GM18951 (cell line): ENCODE data around the gene RALGPS1.

Experiments used
- POLR2A ChIP-seq: IDR thresholded peaks from 4 replicates; pipeline ENCODE4 v1.6.1; 2011; ENCODE audit warnings: mild to moderate bottlenecking; ENCODE audit not compliant: insufficient read length, insufficient read depth; ENCODE audit errors: extremely low read depth
- in situ Hi-C: fragments of 300-500 bp; cut with MboI; formaldehyde crosslinking; loops from one replicate; pipeline ENCODE4 v1.12.0; 2022; ENCODE audit warnings: low sequenced_read_pairs, mixed read lengths, inconsistent platforms; ENCODE audit not compliant: unreplicated experiment

RALGPS1 gene

DNA sequence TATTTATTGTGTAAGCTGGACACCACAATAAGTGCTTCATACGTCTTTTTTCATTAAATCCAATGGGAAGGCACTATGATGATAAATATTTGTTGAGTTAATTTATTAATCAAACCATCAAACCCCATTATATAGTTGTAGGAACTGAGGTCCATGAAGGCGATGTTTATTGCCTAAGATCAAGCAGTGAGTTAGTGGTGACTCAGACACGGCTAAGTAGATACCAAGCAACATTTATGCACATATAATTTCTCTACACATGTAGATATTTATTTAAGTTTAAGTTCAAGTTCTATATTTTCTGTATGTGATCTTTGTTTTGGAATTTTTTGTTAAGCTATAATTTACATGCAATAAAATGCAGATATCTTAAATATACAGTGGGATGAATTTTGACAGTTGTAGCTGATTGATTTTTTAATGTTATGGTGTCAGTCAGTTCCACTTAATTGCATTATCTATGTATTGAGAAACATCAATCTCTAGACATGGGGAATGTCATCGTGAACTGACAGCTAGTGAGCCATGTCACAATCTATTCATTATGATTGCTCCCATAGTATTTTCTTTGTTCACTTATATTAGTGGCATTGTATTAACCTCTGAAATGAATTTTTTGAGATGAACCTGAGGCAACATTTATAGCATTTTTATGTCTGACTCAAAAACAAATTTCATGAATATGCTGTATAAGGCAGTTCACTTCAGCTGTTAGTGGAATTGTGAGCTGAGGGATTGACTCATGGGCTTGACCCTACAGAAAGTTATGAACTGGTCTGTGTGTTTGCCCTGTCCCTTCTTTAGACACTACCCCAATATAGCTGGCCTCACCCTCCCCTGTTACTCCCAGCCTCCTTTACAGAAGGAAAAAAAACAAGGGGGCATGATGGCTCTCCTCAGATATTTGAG lies 338.1 kb downstream of the RALGPS1 start:
- in situ Hi-C loops, result no loop called here
- no peak for TF ChIP-seq POLR2A

DNA sequence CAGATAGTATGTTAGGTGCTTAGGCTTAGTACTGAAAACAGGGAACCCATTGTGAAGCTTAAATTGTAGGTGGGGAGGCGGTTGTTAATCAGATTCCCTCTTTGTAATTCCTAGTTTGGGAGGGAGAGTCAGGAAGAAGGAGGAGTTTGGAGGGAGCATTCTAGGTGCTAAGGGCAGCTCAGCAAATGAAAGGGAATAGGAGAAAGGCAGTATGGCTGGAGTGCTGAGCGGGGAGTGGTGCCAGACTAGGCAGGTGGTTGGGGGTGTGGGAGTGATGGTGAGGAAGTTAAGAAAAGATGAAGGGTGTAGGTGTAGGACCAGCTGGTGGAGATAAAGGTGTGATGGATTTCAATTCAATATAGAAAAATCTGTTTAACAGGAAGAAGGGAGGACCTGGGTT lies 338.9 kb downstream of the RALGPS1 start:
- no peak for TF ChIP-seq POLR2A
- in situ Hi-C loops, result no loop called here

DNA sequence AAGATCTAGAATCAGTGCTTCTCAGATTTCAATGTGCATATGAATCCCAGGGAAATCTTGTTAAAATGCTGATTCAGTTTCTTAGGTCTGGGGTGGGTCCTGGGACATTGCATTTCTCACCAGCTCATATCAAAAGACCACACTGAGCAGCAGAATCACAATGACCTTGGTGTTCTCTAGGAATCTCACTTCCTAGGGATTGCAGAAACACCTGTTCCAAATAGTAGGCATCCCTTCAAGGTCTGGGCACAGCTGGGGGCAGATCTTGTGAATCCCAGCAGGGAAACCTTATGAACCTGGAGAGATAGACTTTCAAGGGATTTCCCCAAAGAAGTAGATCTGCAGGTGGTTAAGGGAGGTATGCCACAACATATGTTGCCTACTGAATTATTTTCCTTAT lies 341.1 kb downstream of the RALGPS1 start:
- no peak for TF ChIP-seq POLR2A
- in situ Hi-C loops, result no loop called here

DNA sequence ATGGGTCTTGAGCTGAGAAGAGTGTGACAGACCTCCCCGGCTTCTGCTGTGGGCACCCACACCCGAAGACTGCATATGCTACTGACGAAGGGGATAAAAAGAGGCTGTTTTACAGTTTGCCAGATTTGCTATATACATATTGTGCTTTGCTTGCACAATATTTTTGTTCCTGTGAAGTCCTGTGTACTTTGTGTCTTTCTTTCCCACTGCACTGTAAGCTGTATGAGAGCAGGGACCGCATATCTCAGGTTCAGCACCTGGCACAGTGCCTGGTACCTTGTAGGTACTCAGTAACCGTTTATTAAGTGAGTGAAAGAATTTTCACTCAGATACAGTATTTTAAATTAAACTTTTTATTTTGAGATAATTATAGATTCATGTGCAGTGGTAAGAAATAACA lies 341.7 kb downstream of the RALGPS1 start:
- in situ Hi-C loops, result no loop called here
- no peak for TF ChIP-seq POLR2A

DNA sequence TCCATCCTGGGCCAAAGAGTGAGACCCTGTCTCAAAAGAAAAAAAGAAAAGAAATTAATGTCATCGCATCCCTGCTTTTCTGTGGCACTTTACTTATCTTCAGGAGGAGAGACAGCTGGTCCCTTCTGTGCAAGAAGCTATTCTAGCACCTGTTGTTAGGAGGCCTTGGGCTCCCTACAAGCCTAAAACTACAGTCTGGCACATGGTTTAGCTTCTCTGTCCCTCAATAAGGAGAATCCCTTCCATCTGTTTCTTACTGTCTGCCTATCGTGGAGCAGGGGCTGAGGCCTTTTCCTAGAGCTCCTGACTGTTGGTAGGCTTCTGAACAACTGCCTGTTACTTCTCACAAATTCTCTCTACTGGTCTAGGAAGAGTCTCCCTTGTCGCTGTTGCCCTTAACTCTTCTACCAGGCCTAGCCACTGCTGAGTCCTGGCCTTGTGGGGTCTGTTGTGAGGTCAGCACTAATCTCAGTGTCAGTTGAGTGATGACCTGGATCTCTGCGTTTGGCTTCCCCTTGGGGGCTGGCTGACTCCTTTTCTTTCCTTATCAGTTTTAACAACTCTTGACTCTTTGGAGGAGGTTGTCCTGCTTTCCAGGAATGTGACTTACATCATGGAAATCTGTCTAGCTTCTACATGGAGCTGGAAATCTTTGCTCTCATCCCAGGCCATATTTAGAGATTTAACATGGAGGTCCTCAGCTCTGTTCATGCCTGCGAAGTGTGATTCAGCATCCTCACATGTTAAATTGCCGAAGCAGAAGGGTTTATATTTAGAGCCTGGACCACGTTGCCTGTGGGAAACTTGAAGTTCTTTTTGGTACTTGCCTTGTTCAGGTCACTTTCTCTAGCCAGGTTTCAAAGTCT lies 344.3 kb downstream of the RALGPS1 start:
- in situ Hi-C loops, result no loop called here
- no peak for TF ChIP-seq POLR2A

DNA sequence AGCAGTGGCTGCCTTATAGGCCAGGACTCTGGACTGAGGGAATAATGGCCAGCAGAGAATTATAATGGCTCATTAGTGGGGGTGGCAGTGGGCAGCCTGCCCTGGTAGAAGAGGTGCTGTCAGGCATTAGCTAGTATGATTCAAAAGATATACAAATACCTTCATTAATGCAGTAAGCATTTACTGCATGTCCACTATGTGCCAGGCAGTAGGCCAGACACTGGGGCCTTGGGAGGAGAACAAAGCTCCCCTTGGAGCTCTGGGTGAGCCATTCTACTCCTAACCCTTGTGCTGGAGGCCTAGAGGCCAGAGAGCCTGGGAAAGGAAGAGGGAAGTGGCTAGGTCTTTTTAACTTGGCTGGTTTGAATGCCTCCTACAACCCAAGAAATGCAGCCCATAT lies 348.0 kb downstream of the RALGPS1 start:
- in situ Hi-C loops, result no loop called here
- TF ChIP-seq POLR2A, result no peak

DNA sequence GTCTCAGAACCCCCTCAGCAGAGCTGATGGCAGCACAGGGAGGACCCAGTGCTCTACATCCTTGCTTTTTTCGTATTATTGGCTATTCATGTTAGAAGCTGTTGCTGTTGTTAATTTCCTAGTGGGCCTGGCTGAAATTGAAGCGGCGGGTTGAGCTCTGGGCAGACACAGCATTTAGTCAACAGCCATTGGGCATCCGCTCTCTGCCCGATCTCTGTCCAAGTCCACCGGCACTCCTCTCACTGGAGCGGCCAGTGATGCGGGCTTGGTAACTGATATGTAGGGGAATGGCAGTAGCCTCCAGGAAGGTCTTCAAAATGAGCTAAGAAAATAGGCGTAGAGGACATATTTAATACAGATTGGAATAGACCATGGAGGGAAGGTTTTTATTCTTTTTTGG lies 348.7 kb downstream of the RALGPS1 start:
- in situ Hi-C loops, result no loop called here
- no peak for TF ChIP-seq POLR2A

DNA sequence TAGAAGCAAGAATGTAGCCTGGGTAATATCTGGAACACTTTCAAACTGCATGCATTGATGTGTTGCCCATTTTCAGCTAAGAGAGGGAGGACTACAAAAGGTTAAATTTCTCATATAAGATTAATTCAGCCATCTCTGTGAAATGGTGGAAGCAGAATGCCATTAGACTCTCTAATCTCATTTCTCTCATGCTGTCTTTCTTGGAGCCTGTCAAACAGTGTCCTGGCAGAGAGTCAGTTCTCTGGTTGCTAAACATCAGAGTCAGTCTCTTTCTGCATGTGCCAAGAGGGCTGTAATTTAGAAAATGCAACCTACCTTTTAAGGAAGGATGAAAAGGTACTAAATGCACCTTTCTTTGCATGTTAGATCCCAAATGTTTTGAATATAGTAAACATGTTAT lies 349.1 kb downstream of the RALGPS1 start:
- no peak for TF ChIP-seq POLR2A
- in situ Hi-C loops, result no loop called here

DNA sequence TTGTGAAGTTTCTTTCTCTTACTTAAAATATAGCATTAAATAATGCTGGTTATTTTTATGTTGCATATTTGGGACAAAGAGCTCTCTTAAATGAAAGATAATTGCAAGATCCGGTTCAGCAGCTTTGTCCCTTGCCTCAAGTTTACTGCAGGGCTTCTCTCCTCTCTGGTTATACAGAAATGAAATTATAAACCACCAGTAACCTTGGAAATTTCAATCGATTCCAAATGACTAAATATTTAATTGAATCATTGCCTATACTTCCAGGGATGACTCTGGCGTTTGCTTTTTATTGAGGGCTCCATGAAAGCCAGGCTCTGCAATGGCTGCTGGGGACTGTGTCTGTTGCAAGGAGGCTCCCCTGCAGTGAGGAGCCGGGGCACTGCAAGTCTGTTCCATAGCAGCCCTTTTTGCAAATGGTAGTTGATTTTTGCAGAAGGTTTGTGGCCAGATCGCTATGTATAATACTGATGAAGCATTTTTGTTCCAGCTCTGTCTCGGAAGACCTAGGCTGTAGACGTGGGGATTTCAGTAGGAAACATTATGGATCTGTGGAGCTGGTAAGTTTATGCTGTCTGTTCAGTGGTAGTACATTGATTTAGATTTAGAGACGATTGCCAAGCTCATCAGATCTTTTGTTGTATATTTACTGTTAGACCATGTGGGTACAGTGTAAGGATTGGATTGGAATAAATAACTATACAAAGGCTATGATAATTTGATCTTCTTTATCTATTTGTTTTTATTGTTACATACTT lies 350.1 kb downstream of the RALGPS1 start, which contains the start of gene GARNL3:
Gene GARNL3, plus strand, starts transcription at position 313 of the 758 bp plus-strand sequence. Its CDS starts 104 bp downstream, at position 417.
- in situ Hi-C loops, result no loop called here
- no peak for TF ChIP-seq POLR2A

DNA sequence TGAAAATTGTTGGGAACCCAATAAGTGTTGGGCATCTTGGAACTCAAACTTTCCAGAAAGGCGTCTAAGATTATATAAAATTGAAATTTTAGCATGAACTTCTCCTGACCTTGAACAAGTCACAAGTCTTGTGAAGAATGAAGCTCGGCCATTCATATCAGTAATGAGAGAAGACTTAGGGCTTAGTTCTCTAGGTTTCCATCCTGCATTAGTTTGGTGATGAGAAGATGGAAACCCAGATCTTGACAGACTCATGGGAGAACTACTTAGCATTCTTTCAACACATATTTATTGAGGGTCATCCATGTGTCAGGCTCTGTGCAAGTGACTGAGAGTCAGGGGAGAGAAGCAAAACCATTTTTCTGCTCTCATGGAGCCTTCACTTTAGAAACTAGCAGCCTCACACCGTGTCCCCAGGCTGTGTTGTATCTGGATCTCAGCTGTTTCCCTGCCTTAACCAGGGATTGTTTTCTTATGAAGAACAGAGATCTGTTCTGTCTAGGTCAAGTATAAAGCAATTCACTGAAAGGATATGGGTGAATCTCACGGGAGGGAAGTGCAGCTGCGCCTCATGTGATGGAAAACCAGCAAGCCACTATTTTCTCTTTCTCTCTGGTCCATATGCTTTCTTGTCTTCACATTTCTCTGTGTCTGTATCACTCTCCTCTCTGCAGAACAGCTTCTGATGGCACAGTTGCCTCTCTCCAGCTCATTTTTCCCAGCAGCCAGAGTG lies 353.4 kb downstream of the RALGPS1 start:
- in situ Hi-C loops, result no loop called here
- TF ChIP-seq POLR2A, result no peak

DNA sequence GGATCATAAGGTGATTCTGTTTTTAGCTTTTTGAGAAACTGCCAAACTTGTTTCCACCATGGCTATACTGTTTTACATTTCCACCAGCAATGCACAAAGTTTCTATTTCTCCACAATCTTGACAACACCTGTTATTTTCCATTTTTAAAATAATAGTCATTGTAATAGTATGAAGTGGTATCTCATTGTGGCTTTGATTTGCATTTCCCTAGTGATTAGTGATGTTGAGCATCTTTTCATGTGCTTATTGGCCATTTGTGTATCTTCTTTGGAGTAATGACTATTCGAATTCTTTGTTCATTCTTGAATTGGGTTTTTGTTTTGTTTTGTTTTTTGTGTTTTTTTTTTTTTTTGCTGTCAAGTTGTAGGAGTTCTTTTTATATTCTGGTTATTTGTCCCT lies 354.9 kb downstream of the RALGPS1 start:
- no peak for TF ChIP-seq POLR2A
- in situ Hi-C loops, result no loop called here
